Suprapubic skin (tissue), 4 donors: ENCODE results near the gene TEX261.

Source experiments
- POLR2A ChIP-seq, 2 donors: fragments of 450-650 bp; IDR thresholded peaks; one replicate each; pipeline ENCODE4 v1.6.1; 2017; ENCODE audit warnings: antibody characterized with exemption in 2 of 2, mild to moderate bottlenecking in 2 of 2, moderate library complexity in 2 of 2
- POLR2AphosphoS5 ChIP-seq, 3 donors: sonication (generic); formaldehyde crosslinking; IDR thresholded peaks; one replicate each; pipeline ENCODE4 v1.6.1; 2017; ENCODE audit warnings: antibody characterized with exemption in 3 of 3
- TF ChIP-seq, protein P1 (sequence below), 2 donors: fragments of 200-600 bp in 1 of 2; fragments of 450-650 bp in 1 of 2; sonication (generic) in 1 of 2; IDR thresholded peaks; one replicate each; pipeline ENCODE4 v1.5.1; 2016 to 2019; ENCODE audit warnings: antibody characterized with exemption in 2 of 2, mild to moderate bottlenecking in 1 of 2, moderate library complexity in 1 of 2

- TF ChIP-seq, protein P1, sequence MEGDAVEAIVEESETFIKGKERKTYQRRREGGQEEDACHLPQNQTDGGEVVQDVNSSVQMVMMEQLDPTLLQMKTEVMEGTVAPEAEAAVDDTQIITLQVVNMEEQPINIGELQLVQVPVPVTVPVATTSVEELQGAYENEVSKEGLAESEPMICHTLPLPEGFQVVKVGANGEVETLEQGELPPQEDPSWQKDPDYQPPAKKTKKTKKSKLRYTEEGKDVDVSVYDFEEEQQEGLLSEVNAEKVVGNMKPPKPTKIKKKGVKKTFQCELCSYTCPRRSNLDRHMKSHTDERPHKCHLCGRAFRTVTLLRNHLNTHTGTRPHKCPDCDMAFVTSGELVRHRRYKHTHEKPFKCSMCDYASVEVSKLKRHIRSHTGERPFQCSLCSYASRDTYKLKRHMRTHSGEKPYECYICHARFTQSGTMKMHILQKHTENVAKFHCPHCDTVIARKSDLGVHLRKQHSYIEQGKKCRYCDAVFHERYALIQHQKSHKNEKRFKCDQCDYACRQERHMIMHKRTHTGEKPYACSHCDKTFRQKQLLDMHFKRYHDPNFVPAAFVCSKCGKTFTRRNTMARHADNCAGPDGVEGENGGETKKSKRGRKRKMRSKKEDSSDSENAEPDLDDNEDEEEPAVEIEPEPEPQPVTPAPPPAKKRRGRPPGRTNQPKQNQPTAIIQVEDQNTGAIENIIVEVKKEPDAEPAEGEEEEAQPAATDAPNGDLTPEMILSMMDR (IDR thresholded peaks at IDR 0.05) = no peak
- TF ChIP-seq POLR2AphosphoS5 (IDR thresholded peaks at IDR 0.05) (no peak), POLR2A (IDR thresholded peaks at IDR 0.05) (no peak)
These were observed 53.0 kb downstream of the TEX261 start for GRCh38 chr2:70941701-70942100.
